T1000 (cell line): ENCODE data around the gene VAMP5.
"Not testable (repeated sequence)": the region's sequence is repeated elsewhere in the genome, so short reads cannot be mapped to it uniquely, and the experiment has no call there.

Experiments used
- DNase-seq: peaks from one replicate; lab custom pipeline; 2025; ENCODE audit warnings: mixed read lengths; lab: John Stamatoyannopoulos, UW

VAMP5 gene

GRCh38 chr2:85550486-85550885, 33.7 kb upstream of the VAMP5 start:
- DNase-seq, result no peak

- DNase-seq, result peak; percentile 50
Measured at GRCh38 chr2:85551698-85552678, 32.2 kb upstream of the VAMP5 start.

GRCh38 chr2:85553184-85553583, 31.0 kb upstream of the VAMP5 start:
- no peak for DNase-seq

DNA sequence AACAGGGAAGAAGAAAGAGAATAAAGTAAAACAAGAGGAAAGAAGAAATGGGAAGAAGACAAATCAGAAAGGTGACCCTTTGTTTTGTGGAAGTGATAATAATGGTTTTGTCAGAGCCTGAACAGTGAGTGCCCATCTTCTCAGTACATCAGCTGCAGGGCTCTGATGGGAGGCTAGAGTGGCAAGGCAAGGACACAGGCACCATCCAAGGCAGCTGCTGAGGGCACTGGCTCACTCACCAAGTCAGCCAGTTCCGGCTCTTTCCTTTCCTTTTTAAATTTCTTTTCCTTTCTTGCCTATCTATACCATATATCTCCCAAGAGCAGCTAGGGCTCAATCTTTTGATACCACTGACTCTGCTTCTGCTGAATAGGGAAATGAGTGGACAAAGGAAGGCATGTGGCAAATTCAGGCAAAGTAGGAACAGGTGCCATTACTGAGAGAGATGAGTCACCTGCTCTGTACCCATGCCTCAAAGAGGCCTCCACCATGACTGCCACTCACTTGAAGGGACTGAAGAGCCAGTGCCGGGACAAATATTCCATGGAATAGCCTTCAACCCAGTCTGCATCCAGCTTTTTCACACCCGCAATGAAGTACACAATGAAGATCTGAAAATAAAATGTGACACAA, 29.1 kb upstream of the VAMP5 start:
- DNase-seq, result no peak

GRCh38 chr2:85557130-85557529, 27.1 kb upstream of the VAMP5 start:
- no peak for DNase-seq

DNA sequence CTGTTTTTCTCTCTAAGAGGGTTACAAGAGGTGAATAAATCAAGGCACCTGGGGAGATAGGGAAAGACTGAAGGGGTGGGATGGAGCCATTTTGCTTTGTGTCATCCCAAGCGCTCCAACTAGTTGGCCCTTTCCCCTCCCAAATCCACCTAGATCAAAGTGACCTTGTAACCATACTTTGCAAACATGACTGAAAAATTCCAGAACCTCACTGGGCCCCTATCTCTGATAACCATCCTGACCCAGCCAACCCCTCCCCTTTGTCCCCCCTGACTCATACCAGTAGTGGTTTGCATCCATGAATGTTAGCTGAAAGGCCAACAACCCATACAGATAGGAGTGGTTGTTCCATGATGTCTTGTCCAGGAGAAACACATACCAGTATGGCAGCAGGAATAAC, 26.1 kb upstream of the VAMP5 start:
- DNase-seq, result no peak

DNA sequence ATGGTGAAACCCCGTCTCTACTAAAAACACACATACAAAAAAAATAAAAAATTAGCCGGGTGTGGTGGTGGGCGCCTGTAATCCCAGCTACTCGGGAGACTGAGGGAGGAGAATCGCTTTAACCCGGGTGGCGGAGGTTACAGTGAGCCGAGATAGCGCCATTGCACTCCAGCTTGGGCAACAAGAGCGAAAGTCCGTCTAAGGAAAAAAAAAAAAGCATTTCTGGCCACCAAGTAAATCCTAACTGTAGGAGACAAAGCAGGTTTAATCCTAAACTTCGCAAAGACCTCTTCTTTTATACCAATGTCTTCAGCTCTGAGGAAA, 23.9 kb upstream of the VAMP5 start:
- not testable (repeated sequence) for DNase-seq

GRCh38 chr2:85560812-85561279, 23.4 kb upstream of the VAMP5 start:
- DNase-seq, result no peak

DNA sequence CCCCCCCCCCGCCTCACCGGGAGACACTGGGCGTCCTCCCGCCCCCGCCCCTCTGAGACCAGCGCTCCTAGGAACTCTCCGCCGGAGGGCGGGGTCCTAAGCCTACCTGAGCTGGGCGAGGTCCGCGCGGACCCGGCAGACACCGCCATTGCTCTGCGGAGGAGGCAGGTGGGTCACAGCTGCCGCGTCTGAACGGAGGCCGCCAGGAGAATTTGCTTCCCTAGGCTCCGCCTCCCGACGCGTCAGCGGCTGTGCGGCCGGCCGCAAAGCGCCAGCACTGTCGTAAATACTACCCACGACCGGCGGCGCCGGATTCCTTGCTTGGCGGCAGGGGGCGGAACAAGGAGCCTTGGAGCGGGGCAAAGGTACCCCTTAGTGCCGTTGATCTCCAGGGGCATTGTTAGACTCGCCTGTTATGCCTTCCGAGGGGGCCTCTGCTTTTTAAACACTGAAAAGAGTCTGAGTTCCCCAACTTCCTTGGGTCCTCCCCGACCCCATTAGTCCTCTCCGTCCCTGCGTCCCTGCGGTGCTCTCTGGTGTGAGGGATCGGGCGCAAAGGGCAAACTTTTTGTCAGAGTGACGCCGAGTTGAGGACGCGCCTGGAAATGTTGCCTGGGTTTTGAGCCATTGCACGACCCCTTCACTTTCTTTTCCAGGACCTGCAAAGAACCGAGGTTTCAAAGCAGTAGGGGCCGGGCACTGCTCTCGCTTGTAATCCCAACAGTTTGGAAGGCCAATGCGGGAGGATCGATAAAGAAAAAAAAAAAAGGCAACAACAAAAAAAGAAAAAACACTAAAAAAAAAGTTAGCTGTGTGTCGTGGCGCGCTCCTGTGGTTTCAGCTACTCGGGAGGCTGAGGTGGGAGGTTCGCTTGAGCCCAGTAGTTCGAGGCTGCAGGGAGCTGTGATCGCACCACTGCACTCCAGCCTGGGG, 22.7 kb upstream of the VAMP5 start, which contains the start of gene GGCX:
GGCX (minus strand) TSS at position 214 of the 933 bp plus-strand sequence; CDS start at position 149, 65 bp downstream.
- DNase-seq, result peak; percentile 82

GRCh38 chr2:85564144-85564563, 20.1 kb upstream of the VAMP5 start:
- no peak for DNase-seq

- no peak for DNase-seq
Measured at GRCh38 chr2:85566265-85566664, 18.0 kb upstream of the VAMP5 start.

DNA sequence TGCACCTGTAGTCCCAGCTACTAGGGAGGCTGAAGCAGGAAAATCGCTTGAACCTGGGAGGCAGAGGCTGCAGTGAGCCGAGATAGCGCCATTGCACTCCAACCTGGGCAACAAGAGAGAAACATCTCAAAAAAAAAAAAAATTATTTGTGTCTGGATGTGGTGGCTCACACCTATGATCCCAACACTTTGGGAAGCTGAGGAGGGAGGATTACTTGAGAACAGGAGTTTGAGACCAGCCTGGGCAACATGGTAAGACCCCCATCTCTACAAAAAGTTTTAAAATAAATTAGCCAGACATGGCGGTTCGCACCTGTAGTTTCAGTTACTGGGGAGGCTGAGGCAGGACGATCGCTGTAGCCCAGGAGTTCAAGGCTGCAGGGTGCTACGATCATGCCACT, 8.5 kb upstream of the VAMP5 start:
- DNase-seq, result no peak

- no peak for DNase-seq
Measured at GRCh38 chr2:85577063-85577385, 7.2 kb upstream of the VAMP5 start.

GRCh38 chr2:85577386-85578242, 6.6 kb upstream of the VAMP5 start, which contains the start of gene VAMP8:
TSS of gene VAMP8 (plus strand) at chr2:85577586. CDS start at chr2:85577647, 61 bp downstream.
- DNase-seq, result no peak

DNA sequence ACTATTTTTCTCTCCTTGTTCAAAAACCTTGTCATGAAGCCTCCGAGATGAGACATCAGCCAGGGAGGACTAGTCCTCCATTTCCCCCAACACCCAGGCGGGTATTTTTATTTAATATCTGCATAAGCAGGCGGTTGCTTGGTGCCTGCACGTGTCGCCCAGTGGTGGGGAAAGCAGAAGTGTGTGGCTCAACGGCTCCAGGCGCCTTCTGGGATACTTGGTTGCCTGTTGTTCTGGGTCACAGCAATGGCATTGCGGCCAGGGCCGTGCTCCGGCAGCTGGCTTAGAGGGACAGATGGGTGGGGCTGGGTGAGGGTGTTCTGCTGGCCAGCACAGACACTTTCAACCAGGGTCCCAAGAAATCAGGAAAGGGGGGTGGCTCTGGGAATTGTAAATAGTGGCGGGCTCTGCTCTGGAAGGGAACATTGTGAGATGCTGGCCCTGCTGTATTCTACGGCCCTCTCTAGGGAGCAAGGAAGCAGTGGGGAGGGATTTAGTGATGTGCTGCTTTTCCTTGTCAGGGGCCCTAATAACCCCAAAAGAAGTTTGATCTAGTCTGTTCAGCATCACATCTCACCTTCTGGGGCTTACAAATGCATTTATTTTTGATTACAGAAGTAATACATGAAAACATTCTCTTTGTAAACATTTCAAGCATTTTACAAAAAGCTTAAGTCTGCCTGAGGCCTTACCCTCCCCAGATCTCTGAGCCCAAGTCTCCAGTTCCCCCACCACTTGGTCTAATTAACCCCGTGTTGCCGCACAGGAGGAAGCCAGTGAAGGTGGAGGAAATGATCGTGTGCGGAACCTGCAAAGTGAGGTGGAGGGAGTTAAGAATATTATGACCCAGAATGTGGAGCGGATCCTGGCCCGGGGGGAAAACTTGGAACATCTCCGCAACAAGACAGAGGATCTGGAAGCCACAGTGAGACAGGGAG, 5.7 kb upstream of the VAMP5 start:
- no peak for DNase-seq

- DNase-seq, result no peak
Measured at GRCh38 chr2:85579266-85579935, 4.8 kb upstream of the VAMP5 start.

DNA sequence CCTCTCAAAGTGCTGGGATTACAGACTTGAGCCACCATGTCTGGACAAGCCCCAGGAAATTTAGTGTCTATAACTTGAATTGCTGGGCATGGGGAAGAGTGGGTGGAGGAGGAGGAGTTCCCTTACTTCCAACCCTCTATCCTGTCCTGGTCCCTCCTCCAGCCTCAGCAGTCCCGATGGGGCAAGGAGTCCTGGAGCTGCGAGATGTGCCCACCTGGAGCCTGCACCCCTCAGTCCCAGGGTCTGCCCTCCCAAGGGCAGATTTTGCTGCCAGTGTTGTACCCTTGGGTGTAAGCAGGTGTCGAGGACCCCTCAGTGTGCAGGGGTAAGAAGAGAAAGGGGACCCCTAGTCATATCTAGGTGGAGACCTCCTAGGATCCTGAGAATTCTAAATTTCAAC, 4.0 kb upstream of the VAMP5 start:
- no peak for DNase-seq

DNA sequence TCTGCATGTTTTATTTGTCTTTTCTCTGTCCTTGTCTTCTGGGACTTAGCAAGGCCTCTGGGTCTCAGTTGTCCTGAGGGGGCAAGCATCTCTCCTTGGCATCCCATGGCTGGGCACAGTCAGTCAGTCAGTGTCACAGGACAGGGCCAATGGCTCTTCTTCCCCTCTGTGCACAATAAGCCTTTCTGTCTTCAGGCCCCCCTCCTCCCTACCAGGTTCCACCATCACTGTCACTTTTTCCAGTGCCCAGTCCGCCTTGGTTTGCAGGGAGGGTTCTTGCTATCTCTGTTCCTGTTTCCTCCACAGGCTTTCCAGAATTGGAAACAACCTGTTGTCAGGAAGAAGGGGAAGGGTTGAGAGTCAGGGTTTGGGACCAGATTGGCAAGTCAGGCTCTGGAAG, 1.7 kb upstream of the VAMP5 start:
- DNase-seq, result no peak

DNA sequence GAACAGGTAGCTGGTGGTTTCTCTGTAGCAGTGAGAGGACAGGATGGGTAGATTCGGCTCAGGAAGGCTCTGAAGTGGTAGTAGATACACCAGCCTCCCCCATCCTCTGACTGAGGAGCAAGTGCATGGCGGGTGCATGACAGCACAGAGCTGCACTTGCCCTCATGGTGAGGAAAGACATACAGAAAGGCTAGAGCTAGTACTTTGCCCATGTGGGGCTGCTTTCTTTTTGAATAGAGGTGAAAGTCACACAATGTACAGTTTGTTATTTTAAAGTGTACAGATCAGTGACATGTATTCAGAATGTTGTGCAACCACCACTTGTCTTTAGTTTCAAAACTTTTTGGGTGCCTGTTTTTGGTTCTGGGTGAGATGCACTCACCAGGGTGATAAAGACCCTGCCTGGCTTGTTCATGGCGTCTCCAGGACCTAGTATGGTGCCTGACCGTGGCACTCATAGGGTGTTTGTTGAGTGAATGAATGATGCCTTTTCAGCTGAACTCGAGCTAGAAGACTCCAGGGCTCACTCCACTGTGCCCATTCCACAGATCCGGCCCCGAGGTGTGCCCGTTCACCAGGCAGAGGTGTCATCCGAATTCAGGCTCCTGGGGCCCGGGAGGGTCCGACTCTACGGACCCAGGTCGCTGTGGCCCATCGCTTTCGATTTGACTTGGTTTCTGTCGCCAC, 421 bp upstream of the VAMP5 start:
- DNase-seq, result no peak
